Astrocyte (in vitro differentiated cells and primary cell): Measurements from ENCODE around the gene FARS2. TPM values are rescaled to one million over a fixed set of nuclear protein-coding genes. Genes with fewer than 3 reads are reported as not detected.

ENCODE experiments used
- DNase-seq: peaks from one replicate; pipeline ENCODE4 v3.0.0-alpha.2; 2010; ENCODE audit warnings: low read depth
- FAIRE-seq: peaks from 2 replicates; lab custom pipeline; 2011; peaks lifted over from hg19 to GRCh38; lab: Jason Lieb, UNC
- H2AFZ ChIP-seq: 2 replicates; pipeline ENCODE4 v1.6.0; 2012; ENCODE audit warnings: low read depth, low read length, inconsistent platforms
- H3K27ac ChIP-seq: 2 replicates; pipeline ENCODE4 v1.5.1; 2011; ENCODE audit warnings: low read depth, low read length, inconsistent platforms
- H3K27me3 ChIP-seq: 2 replicates; pipeline ENCODE4 v1.6.0; 2011; ENCODE audit warnings: low read length, inconsistent platforms; ENCODE audit not compliant: insufficient read depth
- H3K36me3 ChIP-seq: 2 replicates; pipeline ENCODE4 v1.5.1; 2011; ENCODE audit warnings: low read length, inconsistent platforms; ENCODE audit not compliant: insufficient read depth
- H3K4me1 ChIP-seq: 2 replicates; pipeline ENCODE4 v1.5.1; 2011; ENCODE audit warnings: low read length, inconsistent platforms; ENCODE audit not compliant: insufficient read depth
- H3K4me2 ChIP-seq: 2 replicates; pipeline ENCODE4 v1.6.0; 2012; ENCODE audit warnings: low read length, inconsistent platforms
- H3K4me3 ChIP-seq: 2 replicates; pipeline ENCODE4 v1.5.1; 2011; ENCODE audit warnings: low read depth, mild to moderate bottlenecking, low read length, inconsistent platforms; ENCODE audit not compliant: insufficient read depth
- H3K79me2 ChIP-seq: 2 replicates; pipeline ENCODE4 v1.6.0; 2012; ENCODE audit warnings: mild to moderate bottlenecking, low read length, inconsistent platforms; ENCODE audit not compliant: insufficient read depth
- H3K9ac ChIP-seq: 2 replicates; pipeline ENCODE4 v1.6.0; 2012; ENCODE audit warnings: mild to moderate bottlenecking, low read length, inconsistent platforms
- H3K9me3 ChIP-seq: 2 replicates; pipeline ENCODE4 v1.5.1; 2012; ENCODE audit warnings: low read depth, mild to moderate bottlenecking, low read length, inconsistent platforms; ENCODE audit not compliant: insufficient read depth
- H4K20me1 ChIP-seq: 2 replicates; pipeline ENCODE4 v1.6.0; 2012; ENCODE audit warnings: low read length, inconsistent platforms; ENCODE audit not compliant: insufficient read depth
- H3K27ac Mint-ChIP-seq: one replicate; pipeline ENCODE4 v1.8.0; 2021; ENCODE audit warnings: mild to moderate bottlenecking, mixed read lengths; ENCODE audit not compliant: unreplicated experiment
- H3K27me3 Mint-ChIP-seq: one replicate; pipeline ENCODE4 v1.8.0; 2021; ENCODE audit warnings: low read depth, mixed read lengths; ENCODE audit not compliant: unreplicated experiment
- H3K36me3 Mint-ChIP-seq: one replicate; pipeline ENCODE4 v1.8.0; 2021; ENCODE audit warnings: low read depth, mixed read lengths; ENCODE audit not compliant: unreplicated experiment
- H3K4me1 Mint-ChIP-seq: one replicate; pipeline ENCODE4 v1.8.0; 2021; ENCODE audit warnings: low read depth, mixed read lengths; ENCODE audit not compliant: unreplicated experiment
- H3K4me3 Mint-ChIP-seq: one replicate; pipeline ENCODE4 v1.8.0; 2021; ENCODE audit warnings: mild to moderate bottlenecking, moderate library complexity, mixed read lengths; ENCODE audit not compliant: unreplicated experiment
- H3K9me3 Mint-ChIP-seq: one replicate; pipeline ENCODE4 v1.8.0; 2021; ENCODE audit warnings: mild to moderate bottlenecking, mixed read lengths; ENCODE audit not compliant: unreplicated experiment
- CTCF ChIP-seq: IDR thresholded peaks from 2 replicates; pipeline ENCODE4 v1.5.1; 2011; ENCODE audit warnings: low read depth, mild to moderate bottlenecking, inconsistent platforms, low read length, moderate library complexity; ENCODE audit not compliant: insufficient read depth
- EZH2 ChIP-seq: IDR thresholded peaks from 2 replicates; pipeline ENCODE4 v1.6.1; 2012; ENCODE audit warnings: mild to moderate bottlenecking, low read length, inconsistent platforms; ENCODE audit not compliant: insufficient read depth
- total RNA-seq: library from RNA; stranded (reverse); gene quantifications from 2 replicates; pipeline ENCODE4 v1.2.1, GENCODE V29; 2021

The FARS2 gene
- total RNA-seq, 1 donor from 2014 or later: 13.3 TPM

GRCh38 chr6:5424726-5425125, 163.4 kb downstream of the FARS2 start:
- H3K27me3 ChIP-seq: no peaks in the 10 kb centered on the region
- no peak overlapping the region for H3K4me2 ChIP-seq
- no peaks in the 10 kb centered on the region for H3K9me3 ChIP-seq
- no peak overlapping the region for H2AFZ ChIP-seq
- H3K36me3 ChIP-seq: no peaks in the 10 kb centered on the region
- TF ChIP-seq EZH2 (no peak), CTCF (no peak)
- no peaks in the 10 kb centered on the region for H3K4me1 ChIP-seq
- Mint-ChIP-seq H3K4me3 (no peak overlapping the region), H3K27ac (no peak overlapping the region), H3K4me1 (peaks cover 9% of the 10 kb centered on the region), H3K27me3 (no peaks in the 10 kb centered on the region), H3K36me3 (peaks cover 11% of the 10 kb centered on the region), H3K9me3 (peaks cover 2% of the 10 kb centered on the region)
- H3K4me3 ChIP-seq: no peak overlapping the region
- no peak for FAIRE-seq
- H4K20me1 ChIP-seq: peaks cover 14% of the 10 kb centered on the region
- DNase-seq: no peak
- H3K79me2 ChIP-seq: no peaks in the 10 kb centered on the region
- no peak overlapping the region for H3K9ac ChIP-seq
- no peak overlapping the region for H3K27ac ChIP-seq

GRCh38 chr6:5425267-5425666, 164.0 kb downstream of the FARS2 start:
- H3K79me2 ChIP-seq: no peaks in the 10 kb centered on the region
- peaks cover 14% of the 10 kb centered on the region for H4K20me1 ChIP-seq
- no peaks in the 10 kb centered on the region for H3K36me3 ChIP-seq
- no peaks in the 10 kb centered on the region for H3K4me1 ChIP-seq
- FAIRE-seq (no peak), DNase-seq (no peak)
- Mint-ChIP-seq H3K4me1 (peaks cover 9% of the 10 kb centered on the region), H3K9me3 (no peaks in the 10 kb centered on the region), H3K27ac (no peak overlapping the region), H3K36me3 (peaks cover 8% of the 10 kb centered on the region), H3K27me3 (no peaks in the 10 kb centered on the region), H3K4me3 (no peak overlapping the region)
- H3K27me3 ChIP-seq: no peaks in the 10 kb centered on the region
- no peaks in the 10 kb centered on the region for H3K9me3 ChIP-seq
- no peak for TF ChIP-seq CTCF
- no peak for TF ChIP-seq EZH2
- H3K4me2 ChIP-seq: no peak overlapping the region
- no peak overlapping the region for H3K27ac ChIP-seq
- no peak overlapping the region for H3K9ac ChIP-seq
- H3K4me3 ChIP-seq: no peak overlapping the region
- H2AFZ ChIP-seq: no peak overlapping the region

DNA sequence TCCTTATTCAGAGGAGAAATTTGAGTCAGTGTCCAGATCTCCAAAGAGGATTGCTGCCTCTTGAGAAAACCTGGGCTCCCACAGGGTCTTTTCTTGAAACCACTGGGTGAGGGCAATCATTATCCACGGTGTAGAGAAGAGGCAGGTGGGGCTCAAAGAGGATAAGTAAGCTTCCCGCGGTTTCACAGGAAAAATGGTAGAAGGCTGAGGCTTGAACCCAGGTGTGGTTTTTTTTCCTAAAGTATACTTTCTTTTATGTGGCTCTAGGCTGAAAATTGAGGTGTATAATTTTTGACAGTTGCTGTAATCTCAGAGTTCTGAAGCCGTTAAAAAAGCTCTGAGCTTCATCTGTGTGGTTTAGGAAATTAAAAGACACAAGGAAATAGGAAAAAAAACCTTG, 164.5 kb downstream of the FARS2 start:
- no peak overlapping the region for H3K4me2 ChIP-seq
- no peak overlapping the region for H3K4me3 ChIP-seq
- H2AFZ ChIP-seq: no peak overlapping the region
- H3K27ac Mint-ChIP-seq: no peak overlapping the region
- no peaks in the 10 kb centered on the region for H3K4me1 ChIP-seq
- DNase-seq: no peak
- no peak overlapping the region for H3K9ac ChIP-seq
- H3K79me2 ChIP-seq: no peaks in the 10 kb centered on the region
- H3K36me3 Mint-ChIP-seq: peaks cover 8% of the 10 kb centered on the region
- no peak overlapping the region for H3K27ac ChIP-seq
- peaks cover 9% of the 10 kb centered on the region for H3K4me1 Mint-ChIP-seq
- H3K27me3 ChIP-seq: no peaks in the 10 kb centered on the region
- no peaks in the 10 kb centered on the region for H3K36me3 ChIP-seq
- H4K20me1 ChIP-seq: peaks cover 14% of the 10 kb centered on the region
- FAIRE-seq: no peak
- no peak overlapping the region for H3K4me3 Mint-ChIP-seq
- H3K9me3 ChIP-seq: no peaks in the 10 kb centered on the region
- no peaks in the 10 kb centered on the region for H3K9me3 Mint-ChIP-seq
- H3K27me3 Mint-ChIP-seq: no peaks in the 10 kb centered on the region
- no peak for TF ChIP-seq CTCF
- no peak for TF ChIP-seq EZH2
